UCSD-AML1 (cell line): ENCODE measurements around the gene RFTN1.
"Not testable (repeated sequence)": the region's sequence is repeated elsewhere in the genome, so short reads cannot be mapped to it uniquely, and the experiment has no call there.

Experiments
- DNase-seq: peaks from one replicate; lab custom pipeline; 2025; ENCODE audit not compliant: unreplicated experiment; lab: John Stamatoyannopoulos, UW

Gene RFTN1

GRCh38 chr3:16310486-16310885, 203.0 kb downstream of the RFTN1 start:
- DNase-seq: not testable (repeated sequence)

GRCh38 chr3:16309558-16309957, 203.9 kb downstream of the RFTN1 start:
- no peak for DNase-seq

GRCh38 chr3:16308727-16309126, 204.8 kb downstream of the RFTN1 start:
- no peak for DNase-seq

- DNase-seq: no peak
Observed at GRCh38 chr3:16307832-16308531, 205.5 kb downstream of the RFTN1 start.

- DNase-seq: no peak
Observed at GRCh38 chr3:16305111-16305541, 208.4 kb downstream of the RFTN1 start.

- DNase-seq: no peak
Observed at GRCh38 chr3:16304061-16305010, 209.2 kb downstream of the RFTN1 start.

- no peak for DNase-seq
Observed at GRCh38 chr3:16303037-16303575, 210.4 kb downstream of the RFTN1 start.

- DNase-seq: no peak
Observed at GRCh38 chr3:16302082-16302631, 211.3 kb downstream of the RFTN1 start.

- no peak for DNase-seq
Observed at GRCh38 chr3:16301507-16301906, 212.0 kb downstream of the RFTN1 start.

GRCh38 chr3:16300881-16301359, 212.6 kb downstream of the RFTN1 start:
- peak; percentile 58 for DNase-seq

- no peak for DNase-seq
Observed at GRCh38 chr3:16300307-16300706, 213.2 kb downstream of the RFTN1 start.

GRCh38 chr3:16299746-16300145, 213.8 kb downstream of the RFTN1 start:
- no peak for DNase-seq

- no peak for DNase-seq
Observed at GRCh38 chr3:16298891-16299290, 214.6 kb downstream of the RFTN1 start.

- DNase-seq: no peak
Observed at GRCh38 chr3:16297997-16298885, 215.3 kb downstream of the RFTN1 start.

- DNase-seq: no peak
Observed at GRCh38 chr3:16295298-16295890, 218.1 kb downstream of the RFTN1 start.

- DNase-seq: no peak
Observed at GRCh38 chr3:16294844-16295243, 218.7 kb downstream of the RFTN1 start.

- DNase-seq: no peak
Observed at GRCh38 chr3:16290827-16291196, 222.7 kb downstream of the RFTN1 start.

GRCh38 chr3:16290007-16290826, 223.3 kb downstream of the RFTN1 start:
- no peak for DNase-seq
